Vagina (tissue), 2 donors: ENCODE results near the gene PPP1R14B. TPM values are rescaled to one million over a fixed set of nuclear protein-coding genes. Genes with fewer than 3 reads are reported as not detected.

Source experiments
- DNase-seq, 2 donors: peaks; one replicate each; pipeline ENCODE4 v3.0.0-alpha.2; 2017; ENCODE audit errors: extremely low spot score in 2 of 2
- H3K27ac ChIP-seq: fragments of 200-600 bp; sonication (generic); one replicate; pipeline ENCODE4 v1.5.1; 2019
- H3K27me3 ChIP-seq: fragments of 200-600 bp; sonication (generic); one replicate; pipeline ENCODE4 v1.5.1; 2019
- H3K36me3 ChIP-seq, 2 donors: fragments of 200-600 bp; sonication (generic); one replicate each; pipeline ENCODE4 v1.5.1; 2017 to 2019
- H3K4me1 ChIP-seq: fragments of 200-600 bp; sonication (generic); one replicate; pipeline ENCODE4 v1.5.1; 2019
- H3K4me3 ChIP-seq, 2 donors: fragments of 200-600 bp; sonication (generic); 1 replicate in 1 of 2; 2 replicates in 1 of 2; pipeline ENCODE4 v1.5.1; 2016 to 2019
- H3K9me3 ChIP-seq: fragments of 200-600 bp; sonication (generic); one replicate; pipeline ENCODE4 v1.5.1; 2019
- POLR2A ChIP-seq, 2 donors: fragments of 450-650 bp; IDR thresholded peaks; one replicate each; pipeline ENCODE4 v1.6.1; 2017; ENCODE audit warnings: antibody characterized with exemption in 2 of 2, mild to moderate bottlenecking in 2 of 2, moderate library complexity in 2 of 2
- POLR2AphosphoS5 ChIP-seq, 2 donors: sonication (generic); formaldehyde crosslinking; IDR thresholded peaks; one replicate each; pipeline ENCODE4 v1.9.0; 2017; ENCODE audit warnings: antibody characterized with exemption in 2 of 2, mild to moderate bottlenecking in 2 of 2, low read depth in 1 of 2; ENCODE audit not compliant: insufficient read depth in 1 of 2
- intact Hi-C: fragments of 100-400 bp; cut with DNase I; formaldehyde crosslinking; loops from one replicate; pipeline ENCODE4 v1.15.1; 2023
- total RNA-seq: library from RNA; depleted of rRNA; stranded (reverse); fragments of >200 nt; gene quantifications from one replicate; pipeline ENCODE4 v1.2.3, GENCODE V29; 2016
- TF ChIP-seq, protein P1 (sequence below), 3 experiments: fragments of 450-650 bp in 2 of 3; fragments of 200-600 bp in 1 of 3; sonication (generic) in 1 of 3; IDR thresholded peaks; one replicate each; pipeline ENCODE4 v1.5.1; 2017 to 2019; ENCODE audit warnings: antibody characterized with exemption in 3 of 3, mild to moderate bottlenecking in 2 of 3, moderate library complexity in 2 of 3

Gene PPP1R14B
- total RNA-seq, 1 donor from 2014 or later = 85.2 TPM

DNA sequence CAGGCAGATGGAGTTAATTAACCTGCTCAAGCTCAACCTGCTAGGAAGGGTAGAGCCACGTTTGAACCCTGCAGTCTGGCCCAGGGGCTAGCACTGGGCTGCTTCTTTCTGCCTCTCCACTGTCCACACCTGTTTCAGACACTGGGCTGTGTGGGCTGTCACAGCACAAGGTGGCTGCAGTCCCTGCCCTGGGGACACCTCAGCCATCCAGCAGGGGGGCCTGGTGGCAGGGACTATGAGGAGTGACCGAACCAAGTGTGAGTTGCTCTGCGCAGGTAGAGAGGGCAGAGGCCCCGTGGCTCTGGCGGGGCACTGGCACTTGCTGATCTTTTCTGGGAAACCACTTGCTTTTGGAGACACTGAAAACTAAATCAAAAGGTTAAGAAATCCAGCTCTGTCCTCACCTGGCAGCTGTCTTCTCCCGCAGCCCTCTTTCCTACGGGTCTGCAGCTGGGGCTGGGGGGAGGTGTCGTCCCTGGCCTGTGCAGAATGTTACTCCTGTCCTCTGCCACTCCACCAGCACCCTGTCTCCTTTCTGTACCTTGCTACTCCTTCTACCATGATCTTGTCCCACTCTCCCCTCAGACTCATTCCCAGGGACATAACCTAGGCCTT lies 31.9 kb upstream of the PPP1R14B start:
- TF ChIP-seq, protein P1, sequence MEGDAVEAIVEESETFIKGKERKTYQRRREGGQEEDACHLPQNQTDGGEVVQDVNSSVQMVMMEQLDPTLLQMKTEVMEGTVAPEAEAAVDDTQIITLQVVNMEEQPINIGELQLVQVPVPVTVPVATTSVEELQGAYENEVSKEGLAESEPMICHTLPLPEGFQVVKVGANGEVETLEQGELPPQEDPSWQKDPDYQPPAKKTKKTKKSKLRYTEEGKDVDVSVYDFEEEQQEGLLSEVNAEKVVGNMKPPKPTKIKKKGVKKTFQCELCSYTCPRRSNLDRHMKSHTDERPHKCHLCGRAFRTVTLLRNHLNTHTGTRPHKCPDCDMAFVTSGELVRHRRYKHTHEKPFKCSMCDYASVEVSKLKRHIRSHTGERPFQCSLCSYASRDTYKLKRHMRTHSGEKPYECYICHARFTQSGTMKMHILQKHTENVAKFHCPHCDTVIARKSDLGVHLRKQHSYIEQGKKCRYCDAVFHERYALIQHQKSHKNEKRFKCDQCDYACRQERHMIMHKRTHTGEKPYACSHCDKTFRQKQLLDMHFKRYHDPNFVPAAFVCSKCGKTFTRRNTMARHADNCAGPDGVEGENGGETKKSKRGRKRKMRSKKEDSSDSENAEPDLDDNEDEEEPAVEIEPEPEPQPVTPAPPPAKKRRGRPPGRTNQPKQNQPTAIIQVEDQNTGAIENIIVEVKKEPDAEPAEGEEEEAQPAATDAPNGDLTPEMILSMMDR (IDR thresholded peaks at IDR 0.05) = no peak
- TF ChIP-seq POLR2AphosphoS5 (IDR thresholded peaks at IDR 0.05; ENCODE audit: insufficient read depth in 1 of 2, low read depth in 1 of 2) (no peak), POLR2A (IDR thresholded peaks at IDR 0.05) (no peak)
- H3K27me3 ChIP-seq = no peaks in the 10 kb centered on the region
- no peaks in the 10 kb centered on the region for H3K9me3 ChIP-seq
- H3K36me3 ChIP-seq = peaks cover 0 to 12% of the 10 kb centered on the region in 2 donors
- no peak overlapping the region for H3K4me3 ChIP-seq
- no peak overlapping the region for H3K27ac ChIP-seq
- no peak for DNase-seq
- intact Hi-C loops = no loop called here
- H3K4me1 ChIP-seq = peaks cover 27% of the 10 kb centered on the region

DNA sequence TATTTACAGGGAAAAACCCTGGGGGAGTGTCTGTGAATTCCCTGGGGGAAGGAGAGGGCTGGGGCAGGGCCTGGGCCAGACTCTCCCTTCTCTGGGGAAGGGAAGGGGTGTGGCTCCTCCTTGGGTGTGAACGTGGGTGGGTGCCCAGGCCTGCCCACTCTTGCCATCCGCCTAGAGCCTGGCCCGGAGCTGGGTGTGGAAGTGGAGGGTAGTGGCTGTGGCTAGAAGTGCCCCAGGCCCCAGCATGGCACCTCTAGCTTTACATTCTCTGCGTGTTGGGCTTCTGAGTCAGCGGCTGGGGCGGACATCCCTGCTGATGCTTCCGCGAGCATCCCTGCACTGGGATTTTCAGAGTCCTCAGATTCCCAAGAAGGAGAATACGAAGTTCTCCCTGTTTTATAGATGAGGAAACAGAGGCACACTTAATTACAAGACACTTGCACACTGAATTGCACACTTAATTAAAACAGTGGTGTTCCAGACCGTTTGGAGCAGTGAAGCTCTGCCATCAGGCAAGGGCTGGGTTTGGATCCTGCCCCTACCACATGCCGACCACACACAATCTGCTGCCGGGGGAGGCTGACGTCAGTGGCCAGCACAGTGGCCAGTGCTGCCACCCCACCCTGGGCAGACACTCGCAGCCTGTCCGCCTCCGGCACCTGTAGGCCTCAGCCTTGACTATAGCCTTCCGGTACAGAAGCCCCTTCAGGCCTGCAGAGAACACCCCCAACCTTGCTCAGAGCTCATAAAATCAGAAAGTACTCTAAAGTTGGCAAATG lies 30.1 kb upstream of the PPP1R14B start:
- peaks cover 0 to 12% of the 10 kb centered on the region in 2 donors for H3K36me3 ChIP-seq

DNA sequence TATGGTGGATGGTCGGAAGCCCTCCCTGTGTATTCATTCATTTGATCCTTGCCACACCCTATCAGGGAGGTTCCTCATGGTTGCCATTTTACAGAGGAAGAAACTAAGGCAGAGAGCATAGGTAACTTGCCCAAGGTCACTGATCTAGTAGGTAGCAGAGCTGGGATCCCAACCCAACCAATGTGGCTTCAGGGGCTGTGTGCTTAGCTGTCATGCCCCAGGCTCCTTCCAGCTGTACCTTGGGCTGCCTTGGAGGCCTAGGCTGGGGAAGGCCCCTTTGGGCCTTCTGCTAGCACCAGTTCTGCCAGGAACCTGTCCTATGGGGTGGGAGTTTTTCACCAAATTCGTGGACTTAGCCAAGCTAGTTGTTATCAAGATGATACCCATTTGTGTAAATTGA lies 29.1 kb upstream of the PPP1R14B start:
- DNase-seq = no peak
- Histone ChIP-seq H3K4me1 (peaks cover 22% of the 10 kb centered on the region), H3K9me3 (no peaks in the 10 kb centered on the region), H3K27me3 (no peaks in the 10 kb centered on the region), H3K36me3 (peaks cover 0 to 12% of the 10 kb centered on the region in 2 donors), H3K27ac (no peak overlapping the region), H3K4me3 (no peak overlapping the region)
- intact Hi-C loops = no loop called here
- TF ChIP-seq POLR2A (IDR thresholded peaks at IDR 0.05) = no peak
- TF ChIP-seq, protein P1 (IDR thresholded peaks at IDR 0.05) = no peak
- TF ChIP-seq POLR2AphosphoS5 (IDR thresholded peaks at IDR 0.05; ENCODE audit: insufficient read depth in 1 of 2, low read depth in 1 of 2) = no peak

More for the DNA sequence above, 30.1 kb upstream of the PPP1R14B start:
- Histone ChIP-seq H3K4me1 (peaks cover 17% of the 10 kb centered on the region), H3K9me3 (no peaks in the 10 kb centered on the region), H3K27ac (no peak overlapping the region), H3K27me3 (no peaks in the 10 kb centered on the region), H3K4me3 (no peak overlapping the region)
- no peak for DNase-seq
- intact Hi-C loops = no loop called here
- TF ChIP-seq, protein P1 (IDR thresholded peaks at IDR 0.05) = no peak
- TF ChIP-seq POLR2AphosphoS5 (IDR thresholded peaks at IDR 0.05; ENCODE audit: insufficient read depth in 1 of 2, low read depth in 1 of 2) = no peak

DNA sequence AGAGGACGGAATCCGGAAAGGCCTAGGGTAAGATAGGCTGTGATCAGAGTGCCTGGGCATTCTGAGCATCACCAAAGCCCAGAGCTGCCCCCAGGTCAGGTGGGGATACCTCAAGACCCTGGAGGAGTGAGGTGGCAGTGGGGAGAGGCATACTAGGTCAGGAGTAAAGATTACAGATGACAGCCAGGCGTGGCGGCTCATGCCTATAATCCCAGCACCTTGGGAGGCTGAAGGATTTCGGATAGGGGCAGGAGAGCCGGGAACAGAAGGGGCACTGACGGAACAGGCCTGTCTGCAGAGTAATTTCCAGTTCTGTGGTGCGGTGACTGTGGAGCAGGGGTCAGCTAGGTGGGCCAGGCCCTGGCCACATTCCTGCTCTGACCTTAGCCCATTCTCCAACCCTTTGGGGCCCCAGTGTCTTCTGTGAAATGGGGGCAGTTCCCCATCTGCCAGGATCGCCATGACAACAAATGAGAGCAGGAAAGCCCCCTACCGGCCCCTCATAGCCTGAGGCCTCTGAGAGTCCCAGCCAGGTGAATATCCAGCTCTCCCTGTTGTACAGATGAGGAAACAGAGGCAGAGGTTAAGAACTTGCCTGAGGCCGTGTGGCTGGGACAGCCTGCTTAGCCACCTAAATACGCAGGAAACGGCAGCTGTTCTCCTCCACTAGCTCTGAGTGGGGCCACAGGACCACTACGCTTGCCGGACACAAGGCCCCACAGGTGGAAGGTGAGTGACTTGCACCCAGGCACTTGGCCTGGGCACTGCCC lies 28.5 kb upstream of the PPP1R14B start:
- Histone ChIP-seq H3K27ac (no peak overlapping the region), H3K36me3 (peaks cover 0 to 12% of the 10 kb centered on the region in 2 donors), H3K4me1 (peaks cover 22% of the 10 kb centered on the region), H3K4me3 (no peak overlapping the region), H3K27me3 (no peaks in the 10 kb centered on the region), H3K9me3 (no peaks in the 10 kb centered on the region)
- no peak for DNase-seq
- TF ChIP-seq POLR2AphosphoS5 (IDR thresholded peaks at IDR 0.05; ENCODE audit: insufficient read depth in 1 of 2, low read depth in 1 of 2) (no peak), POLR2A (IDR thresholded peaks at IDR 0.05) (no peak)
- TF ChIP-seq, protein P1 (IDR thresholded peaks at IDR 0.05) = no peak
- intact Hi-C loops = no loop called here
